GM19238 (cell line): ENCODE data around the gene SYT8.
"Not testable (repeated sequence)": the region's sequence is repeated elsewhere in the genome, so short reads cannot be mapped to it uniquely, and the experiment has no call there.

Experiments
- DNase-seq: peaks from one replicate; pipeline ENCODE4 v3.0.0; 2011; ENCODE audit warnings: low spot score; ENCODE audit not compliant: insufficient read length

Gene SYT8

GRCh38 chr11:1834779-1835670, at the start of gene SYT8:
TSS of gene SYT8 (plus strand) at chr11:1834990. CDS start at chr11:1835106, 116 bp downstream.
- no peak for DNase-seq

- DNase-seq: no peak
These were observed 48.9 kb upstream of the SYT8 start for GRCh38 chr11:1785749-1786413.

- no peak for DNase-seq
These were observed 48.3 kb upstream of the SYT8 start for GRCh38 chr11:1786466-1786865.

- no peak for DNase-seq
These were observed 42.9 kb upstream of the SYT8 start for GRCh38 chr11:1791912-1792311.

- no peak for DNase-seq
These were observed 42.3 kb upstream of the SYT8 start for GRCh38 chr11:1792461-1792860.

GRCh38 chr11:1793081-1793480, 41.7 kb upstream of the SYT8 start:
- DNase-seq: no peak

- no peak for DNase-seq
These were observed 38.3 kb upstream of the SYT8 start for GRCh38 chr11:1796413-1797011.

GRCh38 chr11:1797391-1798125, 37.2 kb upstream of the SYT8 start:
- DNase-seq: no peak

- no peak for DNase-seq
These were observed 31.5 kb upstream of the SYT8 start for GRCh38 chr11:1803246-1803645.

GRCh38 chr11:1803835-1804519, 30.8 kb upstream of the SYT8 start:
- not testable (repeated sequence) for DNase-seq

- DNase-seq: no peak
These were observed 29.3 kb upstream of the SYT8 start for GRCh38 chr11:1805525-1805924.

GRCh38 chr11:1807264-1807995, 27.4 kb upstream of the SYT8 start:
- no peak for DNase-seq

GRCh38 chr11:1810761-1811160, 24.0 kb upstream of the SYT8 start:
- no peak for DNase-seq

- DNase-seq: no peak
These were observed 22.5 kb upstream of the SYT8 start for GRCh38 chr11:1812274-1812673.

GRCh38 chr11:1812801-1813200, 22.0 kb upstream of the SYT8 start:
- no peak for DNase-seq

- DNase-seq: not testable (repeated sequence)
These were observed 21.4 kb upstream of the SYT8 start for GRCh38 chr11:1813356-1813755.

- DNase-seq: no peak
These were observed 20.1 kb upstream of the SYT8 start for GRCh38 chr11:1814691-1815090.

GRCh38 chr11:1815311-1815710, 19.5 kb upstream of the SYT8 start:
- no peak for DNase-seq

GRCh38 chr11:1815751-1816150, 19.0 kb upstream of the SYT8 start:
- no peak for DNase-seq

- no peak for DNase-seq
These were observed 17.8 kb upstream of the SYT8 start for GRCh38 chr11:1817000-1817399.
